ENCODE measurements around the gene DLGAP1.

The DLGAP1 gene

DNA sequence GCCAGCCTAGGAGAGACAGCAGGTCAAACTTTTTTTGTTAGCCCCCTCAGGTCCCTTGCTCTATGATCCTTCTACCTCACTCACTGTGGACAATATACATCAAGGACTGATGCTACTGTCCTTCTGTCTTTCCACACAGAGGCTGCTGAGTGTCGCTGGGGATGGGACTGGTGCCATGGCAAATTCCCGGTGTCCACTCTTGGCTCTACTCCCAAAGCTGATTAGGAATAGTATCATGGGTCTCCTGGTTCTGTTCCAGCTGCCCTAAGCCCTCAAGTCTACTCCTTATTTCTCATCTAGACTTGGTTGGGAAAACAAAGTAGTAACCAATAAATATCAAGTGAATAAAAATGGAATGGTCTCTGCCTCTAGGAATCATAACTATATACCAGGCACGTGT lies 563.9 kb downstream of the DLGAP1 start:
- DNase-seq (ENCODE audit: low read depth): no peak

DNA sequence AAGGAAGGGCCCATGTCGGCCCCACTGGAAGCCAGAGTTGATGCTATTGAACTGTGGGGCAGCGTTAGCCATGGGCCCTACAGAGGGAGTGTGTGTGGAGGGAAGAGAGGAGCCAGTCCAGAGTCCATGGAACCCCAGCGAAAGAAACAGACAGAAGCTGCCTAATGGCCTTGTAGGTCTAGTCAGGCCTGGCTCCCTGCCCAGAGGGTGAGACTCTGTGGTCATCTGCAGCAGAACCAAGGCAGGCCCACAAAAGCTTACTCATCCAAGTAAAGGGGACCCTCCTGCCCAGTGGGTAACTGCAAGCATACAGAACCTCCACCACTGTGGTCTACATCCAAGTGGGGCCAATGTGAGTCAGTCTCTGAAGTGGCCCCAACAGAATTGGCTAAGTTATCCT lies 565.3 kb downstream of the DLGAP1 start:
- peak; percentile 71 for DNase-seq (ENCODE audit: low read depth)

DNA sequence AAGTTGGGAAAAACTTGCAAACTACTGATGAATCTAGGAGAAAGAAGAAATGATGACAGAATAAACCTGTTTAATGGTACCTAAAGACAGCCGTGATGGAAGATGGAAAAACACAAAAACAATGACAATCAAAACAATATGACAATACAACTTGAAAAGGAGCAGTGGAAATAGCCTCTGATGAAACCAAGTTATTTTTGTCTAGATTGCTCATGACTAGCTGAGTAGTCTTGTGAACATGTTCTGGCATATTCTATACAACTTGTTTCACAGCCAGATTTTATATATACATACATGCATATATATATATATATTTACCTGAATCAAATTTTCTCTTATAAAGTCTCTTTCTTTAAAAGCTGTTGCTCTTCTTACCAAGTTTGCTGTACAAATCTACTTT lies 566.0 kb downstream of the DLGAP1 start:
- no peak for DNase-seq (ENCODE audit: low read depth)

DNA sequence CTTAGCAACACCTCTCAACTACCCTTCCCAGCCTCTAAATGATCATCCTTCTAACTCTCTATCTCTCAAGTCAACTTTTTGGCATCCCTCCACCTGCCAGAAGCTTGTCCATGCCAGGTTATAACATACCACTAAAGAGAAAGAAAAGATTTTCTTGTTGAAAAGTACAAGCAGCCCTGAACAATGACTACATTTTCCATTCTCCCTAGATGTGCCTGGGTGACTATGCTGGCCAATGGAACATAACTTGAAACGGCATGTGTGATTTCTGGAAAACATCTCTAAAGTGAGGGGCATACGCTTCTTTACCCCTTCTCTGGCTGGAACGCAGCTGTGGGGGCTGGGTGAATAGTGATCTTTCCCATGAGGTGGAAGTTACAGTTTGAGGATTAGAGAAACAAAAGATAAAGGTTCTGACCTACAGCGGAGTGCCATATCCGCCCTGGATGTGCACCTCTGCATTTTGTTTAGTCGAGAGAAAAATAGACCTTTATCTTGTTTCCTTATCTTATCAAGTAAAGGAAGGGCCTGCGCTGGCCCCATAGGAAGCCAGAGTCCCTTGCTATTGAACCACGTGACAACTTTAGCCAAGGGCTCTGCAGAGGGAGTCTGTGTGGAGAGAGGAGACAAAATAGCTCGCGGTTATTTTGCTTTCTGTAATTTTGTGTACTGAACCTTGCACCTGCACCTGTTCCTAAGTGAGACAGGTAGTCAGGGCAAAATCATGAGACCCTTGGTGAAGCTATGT lies 568.4 kb downstream of the DLGAP1 start:
- no peak for DNase-seq (ENCODE audit: low read depth)

DNA sequence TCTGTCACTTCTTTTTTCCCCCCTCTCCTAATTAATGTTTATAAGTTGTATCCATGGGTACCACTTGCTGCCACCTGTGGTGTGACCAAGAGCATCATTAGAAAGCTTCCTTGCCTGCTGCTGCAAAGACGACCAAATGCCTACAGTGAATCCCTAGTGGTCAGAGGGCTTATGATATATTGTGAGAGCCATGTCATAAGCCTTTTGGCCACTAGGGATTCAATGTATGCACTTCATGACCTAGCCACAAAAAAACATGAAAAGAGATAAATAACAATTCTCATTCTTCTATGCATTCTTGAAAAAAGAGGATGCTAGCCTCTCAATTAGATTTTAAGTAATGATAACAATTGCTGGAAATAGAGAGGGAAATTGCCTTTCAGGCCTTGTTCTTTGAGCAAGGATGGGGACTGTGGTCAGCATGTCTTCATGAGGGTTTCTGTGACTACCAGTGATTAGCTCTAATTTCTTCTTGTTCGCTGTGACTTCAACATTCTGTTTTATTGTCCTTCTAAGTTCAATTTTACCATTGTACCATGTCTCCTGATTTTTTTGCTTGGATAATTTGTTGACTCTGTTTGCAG lies 569.8 kb downstream of the DLGAP1 start:
- no peak for DNase-seq (ENCODE audit: low read depth)

DNA sequence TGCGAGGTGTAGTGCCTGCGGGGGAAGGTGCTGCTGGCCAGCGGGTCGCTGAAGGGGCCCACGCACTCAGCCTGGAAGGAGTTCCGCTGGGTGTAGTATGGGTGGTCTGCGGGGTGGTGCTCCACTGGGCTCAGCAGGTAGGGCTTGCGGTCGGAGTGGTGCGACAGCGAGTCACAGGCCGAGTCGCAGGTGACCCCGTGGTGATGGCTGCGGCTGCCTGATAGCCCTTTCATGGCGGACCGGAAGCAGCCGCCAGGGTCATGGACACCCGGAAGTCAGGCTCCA lies 575.3 kb downstream of the DLGAP1 start:
- DNase-seq (ENCODE audit: low read depth): no peak

DNA sequence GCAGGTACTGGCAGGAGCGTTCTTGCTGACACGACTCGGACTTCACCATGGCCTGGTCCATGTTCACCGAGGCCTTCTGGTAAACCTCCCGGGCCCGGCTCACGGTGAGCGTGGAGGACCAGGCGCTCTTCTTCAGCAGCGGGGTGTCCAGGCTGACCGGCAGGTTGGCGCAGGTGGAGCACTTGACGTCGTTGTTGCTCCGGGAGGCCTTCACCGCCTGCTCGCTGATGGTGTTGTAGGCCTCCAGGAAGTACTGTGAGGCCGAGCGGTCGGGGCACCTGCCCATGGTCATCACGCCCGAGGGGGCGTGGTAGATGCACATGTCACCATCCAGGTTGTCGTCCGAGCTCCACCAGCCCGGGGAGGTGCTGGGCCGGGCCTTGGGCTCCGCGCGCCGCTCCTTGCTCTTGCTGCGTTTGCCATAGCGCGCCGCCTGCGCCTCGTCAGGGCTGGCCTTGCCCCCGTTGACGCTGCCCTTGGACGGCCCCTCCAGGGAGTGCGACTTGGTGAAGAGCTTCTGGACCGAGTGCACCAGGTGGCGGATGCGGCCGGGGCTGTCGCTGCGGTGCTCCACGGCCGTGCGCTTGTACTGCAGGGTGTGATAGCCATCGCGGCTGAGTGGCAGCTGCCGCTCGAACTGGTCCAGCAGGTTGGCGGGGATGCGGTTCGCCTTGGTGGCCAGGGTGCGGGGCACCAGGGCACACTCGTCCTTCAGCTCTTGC lies 575.8 kb downstream of the DLGAP1 start:
- DNase-seq (ENCODE audit: low read depth): no peak

DNA sequence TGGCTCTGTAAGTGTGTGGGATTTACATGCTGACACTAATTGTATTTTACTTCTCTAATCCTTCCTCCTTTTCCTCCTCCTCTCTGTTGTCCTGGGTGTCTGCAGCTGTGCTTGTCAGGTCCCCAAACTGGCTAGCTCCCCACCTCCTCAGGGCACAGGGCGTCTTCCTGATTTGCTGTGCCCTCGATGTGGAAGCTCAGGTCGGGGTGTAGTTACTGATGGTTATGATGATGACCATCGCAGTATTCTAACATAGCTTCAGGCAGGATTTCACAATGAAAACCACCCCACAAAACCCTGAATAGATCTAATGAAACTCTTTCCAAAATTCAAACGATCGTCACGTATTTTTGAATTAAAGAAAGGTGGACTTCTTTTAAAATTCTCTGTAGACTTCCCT lies 576.7 kb downstream of the DLGAP1 start:
- DNase-seq (ENCODE audit: low read depth): no peak

DNA sequence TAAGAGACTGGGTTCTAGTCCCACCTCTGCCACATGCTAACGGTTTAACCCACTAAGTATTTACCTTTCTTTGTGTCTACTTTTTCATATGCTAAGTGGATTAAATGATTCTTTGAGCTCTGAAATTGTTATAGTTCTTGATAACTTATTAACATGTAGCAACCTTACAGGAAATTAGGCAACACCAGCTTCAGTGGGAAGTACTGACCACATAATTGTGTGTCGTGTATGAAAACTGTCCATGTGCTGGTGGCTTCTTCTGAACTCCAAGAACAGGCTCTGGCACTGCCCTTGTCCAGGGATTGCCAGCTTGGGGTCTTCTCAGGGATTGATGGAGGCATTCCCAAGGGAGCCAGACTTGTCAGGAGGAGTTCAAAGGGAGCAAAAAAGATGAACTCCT lies 577.4 kb downstream of the DLGAP1 start:
- no peak for DNase-seq (ENCODE audit: low read depth)

DNA sequence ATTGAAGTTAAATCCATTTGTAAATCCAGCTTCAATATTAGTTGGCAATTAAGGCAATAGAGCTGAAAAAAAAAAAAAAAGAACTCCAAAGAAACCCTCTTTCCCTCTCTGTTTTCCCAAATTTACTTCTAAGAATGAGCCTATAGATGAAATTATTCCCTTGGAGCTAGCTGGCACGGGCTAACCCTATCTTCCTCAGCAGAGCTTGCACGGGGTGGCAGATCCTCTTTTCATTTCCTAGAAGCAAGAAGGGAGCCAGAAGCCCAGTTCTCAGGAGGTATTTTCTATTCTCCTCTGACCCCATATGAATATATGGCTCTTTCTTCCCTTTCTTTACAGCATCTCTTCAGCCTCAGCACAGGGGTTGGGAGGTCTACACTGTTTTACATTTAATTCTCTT lies 579.1 kb downstream of the DLGAP1 start:
- no peak for DNase-seq (ENCODE audit: low read depth)

DNA sequence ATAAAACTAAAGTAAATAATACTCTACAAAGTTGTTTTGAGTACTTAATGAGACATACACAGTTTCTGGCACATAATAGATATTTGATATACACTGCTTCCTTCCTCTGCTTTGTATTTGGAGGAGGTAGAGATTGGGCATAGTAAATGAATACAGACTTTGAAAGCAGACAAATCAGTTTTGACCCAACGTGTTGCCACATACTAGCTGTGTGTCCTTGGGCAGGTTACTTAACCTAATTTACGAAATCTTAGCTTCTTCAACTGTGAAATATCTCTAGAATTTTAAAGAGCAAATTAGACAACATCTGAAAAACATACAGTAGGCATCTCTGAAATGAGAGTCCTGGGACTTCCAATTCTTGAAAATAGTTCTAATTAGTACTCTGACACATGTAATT lies 579.7 kb downstream of the DLGAP1 start:
- DNase-seq (ENCODE audit: low read depth): no peak

DNA sequence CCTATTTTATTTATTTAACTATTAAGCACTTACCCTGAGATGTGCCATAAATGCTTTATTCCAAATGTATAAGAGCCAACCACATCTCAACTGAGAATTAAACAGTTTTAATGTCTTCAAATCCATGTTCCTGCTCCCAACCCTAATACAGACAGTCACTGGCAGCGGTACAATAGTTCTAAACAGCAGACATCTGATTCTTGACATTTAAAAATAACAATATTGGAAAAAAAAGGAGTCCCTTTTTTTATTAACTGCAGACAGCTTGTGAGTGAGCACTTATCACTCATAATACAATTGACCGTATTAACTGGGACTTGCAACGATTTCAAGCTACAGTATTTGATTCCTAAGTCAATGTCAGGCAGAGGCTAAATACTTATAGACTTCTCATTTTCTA lies 580.5 kb downstream of the DLGAP1 start:
- DNase-seq (ENCODE audit: low read depth): no peak

DNA sequence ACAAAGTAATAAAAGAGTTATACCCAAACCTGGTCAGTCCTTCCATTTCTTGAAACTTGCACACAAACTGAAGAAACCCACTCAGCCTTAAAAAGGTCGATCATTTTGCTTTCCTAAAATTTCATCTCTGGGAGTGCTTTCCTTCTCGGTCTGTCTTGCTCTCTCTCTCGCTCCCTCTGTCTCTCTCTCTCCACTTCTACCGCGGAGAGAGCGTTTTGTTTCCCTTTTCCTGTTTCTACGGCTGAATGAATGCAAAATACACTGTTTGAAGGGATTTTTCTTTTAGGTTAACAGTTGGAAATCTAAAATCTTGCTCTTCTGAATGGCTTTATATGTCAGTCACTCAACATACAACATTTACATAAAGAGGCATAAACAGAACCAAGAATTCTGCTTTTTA lies 581.0 kb downstream of the DLGAP1 start:
- DNase-seq (ENCODE audit: low read depth): no peak

DNA sequence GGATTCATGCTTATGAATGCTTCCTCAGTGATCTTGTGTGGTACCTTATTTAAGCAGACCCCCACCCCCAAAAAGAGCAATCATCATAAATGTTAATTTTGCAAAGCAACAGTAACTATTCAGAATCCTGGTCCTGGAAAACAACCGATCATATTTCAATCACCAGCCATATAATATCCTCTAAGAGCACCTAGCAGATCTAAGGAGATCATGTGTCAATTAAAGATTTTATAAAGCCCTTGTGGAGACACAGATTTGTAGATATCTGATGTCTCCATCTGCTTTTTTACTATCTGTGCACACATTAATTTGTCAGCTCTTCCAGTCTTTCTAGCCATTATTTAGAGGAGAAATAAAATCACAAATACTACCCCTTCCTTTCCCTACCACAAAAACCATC lies 581.4 kb downstream of the DLGAP1 start:
- no peak for DNase-seq (ENCODE audit: low read depth)

DNA sequence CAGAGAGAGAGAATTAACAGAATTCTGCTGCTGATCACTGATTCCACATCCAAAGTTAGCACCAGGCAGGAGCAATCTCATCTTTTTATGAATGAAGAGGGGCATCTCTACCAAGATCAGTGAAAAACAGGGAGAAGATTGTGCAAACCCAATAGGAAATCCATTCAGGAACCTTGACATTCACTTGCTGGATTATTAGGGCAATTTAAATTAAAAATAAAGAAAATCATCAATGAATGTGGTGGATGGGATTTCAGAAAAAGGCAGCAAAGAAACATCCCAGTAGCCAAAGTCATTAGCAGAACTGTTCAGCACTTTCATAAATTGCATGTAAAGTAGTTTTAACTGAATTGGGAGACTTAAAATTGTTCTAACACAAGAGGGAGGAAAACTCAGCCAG lies 581.9 kb downstream of the DLGAP1 start:
- no peak for DNase-seq (ENCODE audit: low read depth)

DNA sequence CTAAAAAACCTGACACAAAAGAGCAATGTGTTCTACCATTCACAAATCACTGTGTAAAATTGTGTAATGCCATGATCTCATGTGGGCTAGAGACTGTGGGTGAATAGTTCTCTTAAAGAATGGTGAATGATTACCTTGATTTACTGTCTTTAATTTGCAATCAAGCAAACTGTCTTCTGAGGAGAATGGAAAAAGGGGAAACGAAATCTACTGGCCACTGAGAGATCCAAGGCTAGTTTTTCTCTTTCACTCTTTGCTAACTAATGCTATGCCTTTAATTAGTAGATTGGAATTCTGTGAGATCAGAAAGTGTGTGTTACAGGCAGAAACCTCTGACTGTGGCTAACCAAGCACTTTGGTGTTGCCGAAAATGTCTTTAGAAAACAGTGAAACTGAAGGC lies 582.5 kb downstream of the DLGAP1 start:
- no peak for DNase-seq (ENCODE audit: low read depth)

DNA sequence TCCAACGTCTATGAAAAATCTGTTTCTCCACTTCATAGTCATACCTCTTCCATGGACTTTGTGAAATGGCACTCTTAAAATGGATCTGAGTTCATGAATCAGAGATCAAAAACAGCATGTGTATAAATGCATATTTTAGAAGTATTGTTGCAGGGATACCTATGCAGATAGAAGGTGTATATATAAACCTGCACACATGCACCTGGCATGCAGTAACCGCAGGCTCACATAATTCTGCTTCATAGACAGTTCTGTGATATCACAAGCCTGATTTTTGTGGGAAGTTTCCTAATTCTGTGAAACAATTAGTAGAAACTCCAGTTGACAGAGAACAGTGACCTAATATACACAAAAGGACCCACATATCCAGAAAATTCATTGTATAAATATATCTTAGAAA lies 583.4 kb downstream of the DLGAP1 start:
- DNase-seq (ENCODE audit: low read depth): no peak

DNA sequence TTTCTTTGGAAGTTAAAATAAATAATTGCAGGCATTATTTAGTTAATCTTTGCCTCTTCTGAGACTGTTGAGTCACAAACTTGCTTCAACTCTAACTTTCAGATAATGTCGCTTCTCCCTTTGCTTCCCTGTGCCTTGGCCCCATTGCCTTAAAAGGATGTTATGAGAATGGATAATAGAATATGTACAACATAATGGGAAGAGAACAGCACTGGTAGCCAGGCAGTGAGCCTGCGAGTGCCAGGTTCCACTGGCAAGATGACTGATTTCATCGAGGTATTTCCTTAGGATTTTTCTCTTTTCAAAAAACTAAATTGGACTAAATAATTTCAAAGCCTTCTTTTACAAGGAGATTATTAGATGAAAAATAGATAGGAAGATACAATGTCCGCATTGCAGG lies 584.2 kb downstream of the DLGAP1 start:
- DNase-seq (ENCODE audit: low read depth): no peak

DNA sequence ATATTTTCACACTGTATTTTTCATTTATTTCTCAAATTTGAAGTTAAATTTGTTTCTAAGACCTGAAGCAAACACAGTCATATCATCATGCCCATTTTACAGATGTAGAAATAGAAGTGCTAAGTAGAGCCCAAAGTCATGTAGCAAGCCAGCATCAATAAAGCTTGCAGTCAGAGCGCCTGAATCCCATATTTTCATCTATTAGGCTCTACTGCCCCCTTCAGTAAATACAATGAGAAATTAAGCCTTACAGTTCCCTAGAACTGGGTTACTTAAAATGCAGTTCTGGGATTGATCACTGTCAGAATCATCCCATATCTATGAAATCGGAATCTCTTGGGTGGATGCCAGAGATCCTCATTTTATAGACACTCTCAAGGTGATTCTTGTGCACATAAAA lies 585.3 kb downstream of the DLGAP1 start:
- DNase-seq (ENCODE audit: low read depth): peak; percentile 40

DNA sequence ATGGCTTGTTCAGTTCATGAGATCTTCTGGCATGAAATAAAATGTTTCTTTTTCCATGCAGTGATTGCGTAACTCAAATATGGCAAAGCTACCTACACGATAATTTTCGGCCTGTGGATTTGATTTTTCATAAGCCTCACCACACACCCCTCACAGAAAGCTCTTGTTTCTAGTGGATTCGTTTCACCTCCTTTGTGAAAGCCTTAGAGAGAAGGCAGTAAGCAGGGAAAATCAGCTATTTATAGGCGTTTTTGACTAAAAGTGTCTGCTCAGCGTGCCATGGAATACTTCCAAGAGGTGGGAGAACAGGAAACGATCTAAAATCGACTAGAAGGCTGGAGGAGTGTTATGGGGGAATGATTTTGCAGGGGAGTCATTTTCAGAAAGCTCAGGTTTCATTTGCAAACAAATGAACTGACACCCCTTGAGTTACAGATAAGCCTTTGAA lies 587.2 kb downstream of the DLGAP1 start:
- DNase-seq (ENCODE audit: low read depth): no peak

DNA sequence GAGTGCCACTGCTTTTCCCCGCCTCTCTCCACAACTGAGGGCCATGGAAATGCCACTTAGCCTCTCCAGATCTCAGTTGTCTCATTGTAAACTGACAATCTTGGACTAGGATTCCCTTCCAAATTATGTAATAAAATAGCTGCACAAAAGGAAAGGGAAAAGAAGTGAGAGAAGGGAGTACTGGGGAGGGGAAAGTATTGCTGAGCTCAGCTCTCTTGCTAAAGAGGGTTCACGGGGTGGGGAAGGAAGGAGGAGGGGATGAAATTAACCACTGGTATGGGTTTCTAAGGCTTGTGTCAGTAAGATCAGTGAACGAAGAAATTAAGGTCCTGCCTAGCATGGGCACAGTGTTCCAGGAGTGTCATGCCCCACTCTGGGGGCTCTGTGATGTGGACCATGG lies 587.9 kb downstream of the DLGAP1 start:
- DNase-seq (ENCODE audit: low read depth): no peak

DNA sequence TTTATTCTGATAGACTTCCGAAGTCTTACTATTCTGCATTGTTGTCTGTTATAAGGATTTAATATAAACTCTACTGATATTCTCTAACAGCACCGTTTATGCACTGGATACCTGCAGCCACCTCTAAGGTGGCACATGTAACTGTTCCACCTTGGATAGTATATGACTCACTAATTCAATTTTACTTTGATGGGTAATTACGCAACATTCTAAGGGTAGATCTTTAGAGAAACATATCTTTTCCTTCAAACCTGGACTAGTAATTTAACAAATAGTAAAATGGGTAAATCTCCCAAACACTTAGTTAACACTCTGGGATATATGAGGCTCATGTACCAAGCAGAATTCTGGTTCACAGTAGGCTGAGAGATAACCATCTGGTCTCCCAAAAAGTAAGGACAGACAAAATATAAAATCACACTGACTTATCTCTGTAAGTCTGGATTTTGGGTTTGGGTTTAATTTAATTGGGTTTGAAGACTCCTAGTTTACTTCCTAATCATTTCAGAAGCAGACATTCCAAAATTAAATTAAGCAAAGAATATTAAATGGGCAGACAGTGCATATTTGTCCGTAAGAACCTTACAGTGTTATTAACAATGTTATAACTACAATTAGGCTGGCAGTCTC lies 590.3 kb downstream of the DLGAP1 start:
- DNase-seq (ENCODE audit: low read depth): no peak

DNA sequence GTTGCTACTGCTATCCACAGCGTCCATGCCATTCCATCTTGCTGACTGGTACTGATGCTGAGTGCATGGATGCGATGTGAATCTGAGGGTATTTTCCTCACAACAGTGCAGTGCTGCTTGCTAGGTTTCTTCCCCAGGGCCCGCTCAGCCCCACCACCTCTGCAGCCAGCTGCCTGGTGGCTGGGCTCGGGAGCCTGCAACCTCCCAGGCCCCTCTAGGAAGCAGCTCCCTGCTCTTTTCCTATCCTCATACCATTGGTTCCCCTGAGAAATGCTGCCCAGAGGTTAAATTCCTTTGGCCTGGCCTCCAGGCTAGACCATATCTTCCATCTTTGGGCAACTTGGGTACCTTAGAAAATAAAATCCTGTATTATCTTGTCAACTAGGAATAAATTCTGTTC lies 591.5 kb downstream of the DLGAP1 start:
- no peak for DNase-seq (ENCODE audit: low read depth)

All from HS-27A (cell line).